KOPT-K1 (cell line): ENCODE data around the gene EMC7.
A peak's percentile ranks its signal among the peaks of the same experiment; 100 is the strongest.

Experiments
- H3K27ac ChIP-seq: fragments of 200-600 bp; sonication (generic); 2 replicates; pipeline ENCODE4 v1.5.1; 2016; ENCODE audit warnings: antibody characterized with exemption, mild to moderate bottlenecking, low read depth, low read length; ENCODE audit not compliant: poor library complexity, severe bottlenecking
- H3K36me3 ChIP-seq: fragments of 200-600 bp; sonication (generic); 2 replicates; pipeline ENCODE4 v1.5.1; 2017; ENCODE audit warnings: antibody characterized with exemption, mild to moderate bottlenecking, low read length, moderate library complexity; ENCODE audit not compliant: insufficient read depth
- H3K9me3 ChIP-seq: fragments of 200-600 bp; sonication (generic); 2 replicates; pipeline ENCODE4 v1.5.1; 2017; ENCODE audit warnings: antibody characterized with exemption, low read length, mild to moderate bottlenecking; ENCODE audit not compliant: insufficient read depth, poor library complexity, severe bottlenecking

Gene EMC7

DNA sequence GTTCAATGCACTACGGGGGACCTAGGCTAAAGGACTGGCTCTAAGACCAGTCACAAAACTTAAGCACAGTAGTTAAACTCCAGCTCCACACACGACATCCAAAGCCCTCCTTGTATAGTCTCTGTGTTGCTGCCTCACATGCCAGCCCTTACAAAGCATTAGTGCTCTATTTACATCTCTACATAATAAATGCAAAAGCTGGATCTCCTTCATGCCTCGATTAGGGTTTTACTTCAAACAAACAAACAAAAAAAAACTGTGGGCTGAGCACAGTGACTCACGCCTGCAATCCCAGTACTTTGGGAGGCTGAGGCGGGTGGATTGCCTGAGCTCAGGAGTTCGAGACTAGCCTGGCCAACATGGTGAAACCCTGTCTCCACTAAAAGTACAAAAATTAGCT, 9.8 kb upstream of the EMC7 start:
- H3K36me3 ChIP-seq: no peaks in the 10 kb centered on the region
- H3K9me3 ChIP-seq: no peaks in the 10 kb centered on the region
- H3K27ac ChIP-seq: no peak overlapping the region

DNA sequence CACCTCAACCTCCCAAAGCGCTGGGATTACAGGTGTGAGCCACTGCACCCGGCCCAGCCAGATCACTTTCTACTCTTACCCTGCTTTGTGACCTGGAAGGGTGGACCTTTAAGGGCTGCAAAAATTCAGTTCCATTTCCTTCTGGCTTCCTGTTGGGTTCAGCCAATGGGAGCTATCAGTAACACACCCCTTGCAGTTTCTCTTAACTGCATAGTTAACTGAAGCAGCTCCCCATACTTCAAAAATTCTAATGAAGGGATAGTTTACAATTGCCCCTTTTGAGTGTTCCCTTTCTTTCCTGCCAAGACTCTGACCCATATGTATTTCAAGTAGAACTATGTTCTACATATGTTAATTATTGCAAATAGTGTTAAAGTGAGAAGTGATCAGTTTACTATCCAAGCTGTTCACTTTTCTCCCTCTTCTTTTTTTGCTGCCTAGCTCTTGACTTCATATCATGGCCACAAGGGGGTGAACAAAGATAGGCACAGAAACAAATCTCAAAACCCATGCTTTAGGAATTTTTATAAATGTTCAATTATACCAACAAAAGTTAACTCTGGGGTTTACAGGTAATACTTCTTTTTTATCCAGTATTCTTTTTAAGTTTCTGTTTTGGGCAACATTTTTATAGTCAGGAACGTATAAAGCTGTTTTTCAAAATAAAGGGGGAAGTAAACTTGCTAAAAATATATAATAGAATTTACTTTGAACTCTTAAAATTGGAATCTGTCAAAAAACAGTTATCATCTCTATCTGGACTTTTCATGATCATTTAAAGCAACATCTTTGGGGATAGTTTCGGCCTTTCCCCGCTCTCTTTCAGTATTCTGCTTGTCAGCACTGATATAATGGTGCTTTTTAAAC, 8.4 kb upstream of the EMC7 start:
- Histone ChIP-seq H3K9me3 (no peaks in the 10 kb centered on the region), H3K36me3 (no peaks in the 10 kb centered on the region), H3K27ac (no peak overlapping the region)

DNA sequence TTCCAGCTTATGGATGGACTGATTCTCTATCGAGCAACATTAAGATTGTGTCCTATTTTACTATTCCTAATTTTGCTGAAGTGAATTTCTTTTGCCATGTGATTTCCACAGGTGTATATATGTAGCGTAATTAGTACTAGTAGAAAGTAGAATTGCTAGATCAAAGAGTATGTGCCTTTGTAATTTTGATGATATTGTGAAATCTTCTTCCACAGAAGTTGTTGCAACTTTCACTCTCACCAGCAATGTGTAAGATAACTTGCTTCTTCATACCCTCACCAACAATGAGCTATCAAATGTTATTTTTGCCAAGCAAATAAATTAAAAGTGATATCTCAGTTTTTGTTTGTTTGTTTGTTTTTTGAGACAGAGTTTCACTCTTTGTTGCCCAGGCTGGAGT, 5.7 kb upstream of the EMC7 start:
- H3K36me3 ChIP-seq: no peaks in the 10 kb centered on the region
- no peaks in the 10 kb centered on the region for H3K9me3 ChIP-seq

DNA sequence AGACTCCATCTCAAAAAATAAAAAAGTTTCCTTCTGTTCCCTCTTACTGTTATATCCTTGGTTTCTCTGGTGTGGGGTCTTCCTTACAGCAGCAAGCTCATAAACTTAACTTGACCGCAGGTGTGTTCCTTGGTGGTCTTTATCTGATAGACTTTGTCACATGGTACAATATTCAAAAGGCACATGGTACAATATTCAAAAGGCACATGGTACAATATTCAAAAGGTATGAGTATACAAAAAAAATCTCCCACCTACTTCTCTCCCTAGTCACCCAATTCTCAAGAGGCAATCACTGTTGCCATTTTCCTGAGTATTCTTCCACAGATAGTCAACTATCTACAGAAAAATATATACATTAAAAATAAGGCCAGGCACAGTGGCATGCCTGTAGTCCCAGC, 4.8 kb upstream of the EMC7 start:
- Histone ChIP-seq H3K36me3 (no peaks in the 10 kb centered on the region), H3K27ac (no peak overlapping the region), H3K9me3 (no peaks in the 10 kb centered on the region)

More for the DNA sequence above, 5.7 kb upstream of the EMC7 start:
- no peak overlapping the region for H3K27ac ChIP-seq

DNA sequence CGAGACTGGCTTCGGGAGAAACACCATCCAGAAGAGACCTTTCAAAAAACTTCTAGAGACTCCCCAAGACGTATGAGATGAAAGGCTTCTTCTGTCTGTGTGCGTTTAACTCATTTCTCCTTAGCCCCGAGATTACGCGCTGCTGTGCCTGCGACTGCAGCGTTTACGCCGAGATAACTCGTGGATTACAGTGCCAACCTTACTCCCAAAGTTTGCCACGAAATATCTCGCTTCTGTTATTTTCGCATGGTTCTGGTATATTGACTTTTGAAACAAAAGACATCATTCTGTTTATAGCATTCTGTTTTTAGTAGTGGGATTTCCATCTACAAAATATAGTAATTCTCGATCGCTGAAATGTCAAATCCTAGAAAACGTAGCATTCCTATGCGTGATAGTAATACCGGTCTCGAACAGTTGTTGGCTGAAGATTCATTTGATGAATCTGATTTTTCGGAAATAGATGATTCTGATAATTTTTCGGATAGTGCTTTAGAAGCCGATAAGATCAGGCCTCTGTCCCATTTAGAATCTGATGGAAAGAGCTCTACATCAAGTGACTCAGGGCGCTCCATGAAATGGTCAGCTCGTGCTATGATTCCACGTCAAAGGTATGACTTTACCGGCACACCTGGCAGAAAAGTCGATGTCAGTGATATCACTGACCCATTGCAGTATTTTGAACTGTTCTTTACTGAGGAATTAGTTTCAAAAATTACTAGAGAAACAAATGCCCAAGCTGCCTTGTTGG, 688 bp upstream of the EMC7 start:
- Histone ChIP-seq H3K9me3 (no peaks in the 10 kb centered on the region), H3K27ac (peak overlapping the region; percentile 82), H3K36me3 (no peaks in the 10 kb centered on the region)

DNA sequence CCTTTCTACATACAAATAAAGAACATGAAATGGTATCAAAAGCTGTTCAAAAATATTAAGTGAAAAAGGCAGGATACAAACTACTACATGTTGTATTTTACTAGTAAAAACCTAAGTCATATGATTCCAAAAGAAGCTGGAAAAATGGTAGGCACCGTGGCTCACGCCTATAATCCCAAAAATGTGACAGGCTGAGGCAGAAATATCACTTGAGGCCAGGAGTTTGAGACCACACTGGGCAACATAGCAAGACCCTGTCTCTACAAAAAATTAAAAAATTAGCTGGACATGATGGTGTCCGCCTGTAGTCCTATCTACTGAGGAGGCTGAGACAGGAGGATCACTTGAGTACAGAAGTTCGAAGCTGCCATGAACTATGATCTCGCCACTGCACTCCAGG, 1.7 kb downstream of the EMC7 start:
- Histone ChIP-seq H3K9me3 (no peaks in the 10 kb centered on the region), H3K36me3 (peaks cover 13% of the 10 kb centered on the region)

DNA sequence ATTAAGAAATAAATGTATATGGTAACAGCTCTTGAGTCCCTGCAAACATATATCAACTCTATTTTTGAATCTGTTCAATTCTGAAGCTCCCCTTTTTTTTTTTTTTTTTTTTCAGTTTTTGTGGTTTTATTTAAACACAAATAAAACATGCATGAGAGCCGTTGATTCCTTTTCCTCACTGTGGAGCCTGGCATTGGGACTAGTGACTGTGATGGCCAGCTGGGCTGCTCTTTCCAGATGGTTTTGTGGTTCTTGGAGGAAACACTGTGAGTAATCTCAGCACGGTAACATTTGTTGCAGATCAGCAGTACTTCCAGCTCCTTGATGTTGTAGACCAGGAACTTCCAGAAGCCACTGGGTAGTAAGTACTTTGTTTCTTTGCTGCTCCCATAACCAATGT, 15.9 kb downstream of the EMC7 start:
- Histone ChIP-seq H3K9me3 (no peaks in the 10 kb centered on the region), H3K27ac (no peak overlapping the region), H3K36me3 (peaks cover 57% of the 10 kb centered on the region)

More for the DNA sequence above, 1.7 kb downstream of the EMC7 start:
- no peak overlapping the region for H3K27ac ChIP-seq

DNA sequence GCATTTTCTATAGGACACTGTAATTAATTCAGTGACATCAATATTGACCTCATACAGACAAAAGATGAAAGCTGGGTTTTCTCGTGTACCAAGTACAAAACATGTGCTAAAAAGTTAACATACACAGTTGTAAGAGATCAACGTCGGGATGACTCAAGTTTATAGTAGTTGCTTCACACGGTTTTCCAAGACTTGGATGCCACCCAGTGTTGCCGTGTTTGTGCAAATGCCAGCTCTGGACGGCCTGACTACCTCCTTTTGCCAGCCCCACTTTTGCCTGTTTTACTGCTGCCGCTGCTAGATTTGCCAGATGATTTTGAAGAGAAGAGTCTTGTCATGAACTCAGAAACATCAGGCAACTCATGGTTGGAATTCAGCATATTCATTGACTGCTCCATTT, 17.6 kb downstream of the EMC7 start:
- Histone ChIP-seq H3K9me3 (no peaks in the 10 kb centered on the region), H3K36me3 (peaks cover 45% of the 10 kb centered on the region), H3K27ac (no peak overlapping the region)

DNA sequence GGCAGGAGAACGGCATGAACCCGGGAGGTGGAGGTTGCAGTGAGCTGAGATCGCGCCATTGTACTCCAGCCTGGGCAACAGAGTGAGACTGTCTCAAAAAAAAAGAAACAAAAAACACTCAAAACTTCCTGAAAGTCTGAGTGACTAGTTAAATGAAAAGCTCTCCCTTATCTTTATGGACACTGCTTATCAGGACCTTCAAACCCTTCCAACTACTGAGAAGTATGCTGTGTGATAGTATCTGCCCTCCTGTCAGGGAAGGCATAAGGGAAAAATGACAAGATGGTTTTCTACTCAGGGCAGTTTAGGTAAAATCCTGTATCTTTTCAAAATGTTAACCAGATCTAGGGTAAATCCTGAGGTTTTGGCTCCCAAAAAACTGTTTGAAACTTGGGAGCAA, 21.8 kb downstream of the EMC7 start:
- Histone ChIP-seq H3K9me3 (no peaks in the 10 kb centered on the region), H3K36me3 (peaks cover 13% of the 10 kb centered on the region; the same call in 1 of the 2 replicates), H3K27ac (no peak overlapping the region)

DNA sequence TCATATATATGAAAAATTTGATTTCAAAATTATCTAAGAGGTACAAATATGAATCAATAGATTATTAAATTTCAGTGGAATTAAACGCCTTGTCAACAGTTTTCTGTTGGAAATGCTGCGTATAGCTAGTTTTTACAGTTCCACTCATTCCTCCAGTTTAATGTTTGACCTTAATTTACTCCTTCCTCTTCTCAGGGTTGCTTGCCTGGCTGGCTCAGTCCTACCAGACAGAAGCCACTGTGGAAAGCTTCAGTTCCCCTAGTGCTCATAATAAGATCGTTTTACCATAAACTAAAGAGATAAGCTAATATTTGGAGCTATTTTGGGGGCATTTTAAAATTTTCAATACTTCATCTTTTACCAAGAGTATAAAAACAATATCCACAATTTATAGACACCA, 22.8 kb downstream of the EMC7 start:
- Histone ChIP-seq H3K27ac (no peak overlapping the region), H3K36me3 (peaks cover 8% of the 10 kb centered on the region; the same call in 1 of the 2 replicates), H3K9me3 (no peaks in the 10 kb centered on the region)

DNA sequence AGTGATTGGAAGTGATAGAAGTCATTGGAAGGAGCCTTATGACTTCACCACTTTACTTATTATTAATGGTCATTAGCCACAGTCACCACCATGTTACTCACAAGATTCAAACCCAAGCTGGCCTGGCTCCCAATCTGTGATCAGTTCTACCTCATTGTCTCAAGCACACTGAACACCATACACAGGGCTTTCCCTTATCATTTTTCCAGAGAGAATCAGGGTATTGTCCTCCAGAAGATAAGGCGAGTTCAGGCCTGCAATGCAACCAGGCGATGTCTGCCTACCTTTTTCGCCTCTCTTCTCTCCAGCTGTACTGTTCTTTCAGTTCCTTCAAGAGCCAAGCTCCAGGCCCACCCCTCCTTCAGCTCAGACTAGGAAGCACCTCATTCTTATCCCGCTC, 24.9 kb downstream of the EMC7 start:
- H3K9me3 ChIP-seq: no peaks in the 10 kb centered on the region
- H3K27ac ChIP-seq: no peak overlapping the region

DNA sequence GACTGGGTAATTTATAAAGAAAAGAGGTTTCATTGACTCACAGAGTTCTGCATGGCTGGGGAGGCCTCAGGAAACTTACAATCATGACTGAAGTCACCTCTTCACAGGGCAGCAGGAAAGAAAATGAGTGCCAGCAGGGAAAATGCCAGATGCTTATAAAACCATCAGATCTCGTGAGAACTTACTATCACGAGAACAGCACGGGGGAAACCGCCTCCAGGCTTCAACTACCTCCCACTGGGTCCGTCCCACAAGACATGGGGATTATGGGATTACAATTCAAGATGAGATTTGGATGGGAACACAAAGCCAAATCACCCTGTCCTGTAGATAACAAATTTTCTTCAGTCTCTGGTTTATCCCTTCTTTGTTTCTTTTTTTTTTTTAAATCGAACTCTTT, 31.7 kb downstream of the EMC7 start:
- Histone ChIP-seq H3K36me3 (no peaks in the 10 kb centered on the region), H3K27ac (no peak overlapping the region)

More for the DNA sequence above, 24.9 kb downstream of the EMC7 start:
- H3K36me3 ChIP-seq: no peaks in the 10 kb centered on the region

DNA sequence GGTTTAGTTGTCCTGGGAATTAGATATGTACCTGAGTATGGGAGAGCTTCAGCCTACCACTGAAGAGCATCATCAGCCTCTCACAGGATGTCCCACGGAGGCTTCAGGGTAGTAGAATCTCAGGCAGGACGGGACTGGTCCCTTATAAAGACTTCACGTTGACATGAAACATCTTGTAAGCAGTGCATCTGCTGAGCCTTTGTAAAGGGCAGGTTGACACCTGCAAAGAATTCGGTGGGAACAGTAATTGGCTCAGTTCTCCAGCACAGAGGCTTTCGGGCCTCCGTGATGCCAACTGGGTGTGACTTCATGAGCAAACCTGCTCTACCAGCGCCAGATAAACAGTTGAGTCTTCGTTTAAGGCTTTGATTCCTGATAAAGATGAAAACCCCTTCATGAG, 35.7 kb downstream of the EMC7 start:
- H3K9me3 ChIP-seq: no peaks in the 10 kb centered on the region
- no peaks in the 10 kb centered on the region for H3K36me3 ChIP-seq
- no peak overlapping the region for H3K27ac ChIP-seq

More for the DNA sequence above, 31.7 kb downstream of the EMC7 start:
- no peaks in the 10 kb centered on the region for H3K9me3 ChIP-seq

DNA sequence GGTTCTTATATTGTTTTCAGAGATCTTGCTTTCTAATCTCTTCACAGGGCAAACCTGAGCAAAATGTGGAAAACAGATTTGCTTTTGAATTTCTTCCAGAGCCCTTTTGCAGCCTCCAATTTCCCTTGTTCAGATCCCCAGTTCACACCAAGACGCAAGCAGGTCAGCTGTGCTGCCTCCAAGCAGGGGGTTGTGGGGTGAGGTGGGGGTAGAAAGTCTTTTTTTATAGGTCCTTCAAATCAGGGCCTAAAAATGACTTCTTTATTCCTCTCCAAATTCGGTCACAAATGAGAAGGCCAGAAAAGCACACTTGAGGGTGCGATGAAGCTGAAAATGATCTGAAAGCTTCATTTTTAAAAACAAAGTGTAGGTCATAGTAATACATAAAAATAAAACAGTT, 36.4 kb downstream of the EMC7 start:
- H3K9me3 ChIP-seq: no peaks in the 10 kb centered on the region
- no peak overlapping the region for H3K27ac ChIP-seq
- no peaks in the 10 kb centered on the region for H3K36me3 ChIP-seq

DNA sequence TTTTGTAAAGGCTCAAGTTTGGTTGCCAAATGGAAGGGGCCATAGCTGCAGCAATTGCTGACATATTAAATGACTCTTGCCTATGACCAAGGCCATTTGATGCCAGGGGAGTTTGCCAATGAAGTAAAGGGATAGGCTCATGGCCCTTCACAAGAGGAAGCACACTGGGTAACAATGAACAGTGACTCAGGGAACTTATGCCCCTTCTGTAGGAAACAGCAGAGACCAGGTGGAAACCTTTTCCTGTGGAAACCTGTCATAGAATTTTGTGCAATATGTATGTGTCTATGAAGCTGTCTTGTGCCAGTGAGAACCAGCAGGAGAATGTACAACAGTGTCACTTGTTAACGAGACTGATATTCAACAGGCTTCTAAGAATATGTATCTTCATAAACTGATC, 37.2 kb downstream of the EMC7 start:
- H3K9me3 ChIP-seq: no peaks in the 10 kb centered on the region
- H3K36me3 ChIP-seq: no peaks in the 10 kb centered on the region
- H3K27ac ChIP-seq: no peak overlapping the region
